Measurements from ENCODE around the gene SRSF4.

DNA sequence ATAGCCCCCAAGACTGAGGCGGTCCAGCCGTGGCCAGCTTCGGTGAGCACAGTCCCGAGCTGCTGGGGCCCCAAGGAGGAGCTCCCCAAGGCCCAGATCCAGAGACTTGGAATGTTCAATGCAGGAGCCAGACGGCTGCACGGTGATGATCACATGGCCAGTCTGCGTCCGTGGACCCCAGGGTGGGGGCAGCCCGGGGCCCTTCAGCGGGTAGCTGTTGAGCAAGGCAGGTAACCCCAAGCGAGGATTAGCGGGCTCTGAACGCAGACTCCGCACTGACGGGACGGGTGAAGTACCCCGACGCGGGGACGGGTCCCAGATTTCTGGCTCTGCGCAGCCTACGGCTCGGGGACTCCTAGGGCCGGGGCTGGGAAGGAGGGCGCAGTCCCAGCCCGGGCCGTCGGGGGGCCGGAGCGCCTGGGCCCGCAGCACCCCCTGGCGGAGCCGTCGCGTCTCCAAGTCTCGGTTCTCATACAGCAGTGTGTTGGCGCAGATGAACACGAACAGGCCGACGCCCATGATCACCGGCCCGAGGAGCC lies 60.7 kb downstream of the SRSF4 start:
- TF ChIP-seq, protein P1, sequence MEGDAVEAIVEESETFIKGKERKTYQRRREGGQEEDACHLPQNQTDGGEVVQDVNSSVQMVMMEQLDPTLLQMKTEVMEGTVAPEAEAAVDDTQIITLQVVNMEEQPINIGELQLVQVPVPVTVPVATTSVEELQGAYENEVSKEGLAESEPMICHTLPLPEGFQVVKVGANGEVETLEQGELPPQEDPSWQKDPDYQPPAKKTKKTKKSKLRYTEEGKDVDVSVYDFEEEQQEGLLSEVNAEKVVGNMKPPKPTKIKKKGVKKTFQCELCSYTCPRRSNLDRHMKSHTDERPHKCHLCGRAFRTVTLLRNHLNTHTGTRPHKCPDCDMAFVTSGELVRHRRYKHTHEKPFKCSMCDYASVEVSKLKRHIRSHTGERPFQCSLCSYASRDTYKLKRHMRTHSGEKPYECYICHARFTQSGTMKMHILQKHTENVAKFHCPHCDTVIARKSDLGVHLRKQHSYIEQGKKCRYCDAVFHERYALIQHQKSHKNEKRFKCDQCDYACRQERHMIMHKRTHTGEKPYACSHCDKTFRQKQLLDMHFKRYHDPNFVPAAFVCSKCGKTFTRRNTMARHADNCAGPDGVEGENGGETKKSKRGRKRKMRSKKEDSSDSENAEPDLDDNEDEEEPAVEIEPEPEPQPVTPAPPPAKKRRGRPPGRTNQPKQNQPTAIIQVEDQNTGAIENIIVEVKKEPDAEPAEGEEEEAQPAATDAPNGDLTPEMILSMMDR (conservative IDR thresholded peaks at IDR 0.05; ENCODE audit: low read depth, low read length): no peak
- no peak for TF ChIP-seq EZH2 (IDR thresholded peaks at IDR 0.05; ENCODE audit: low read length, unreplicated experiment)
